Activated CD4-positive, alpha-beta memory T cell treated with anti-CD3 and anti-CD28 coated beads for 36 hours (primary cell): ENCODE results near the gene BSCL2. TPM values are rescaled to one million over a fixed set of nuclear protein-coding genes. Genes with fewer than 3 reads are reported as not detected.
A peak's percentile ranks its signal among the peaks of the same experiment; 100 is the strongest.
"Not testable (repeated sequence)": the region's sequence is repeated elsewhere in the genome, so short reads cannot be mapped to it uniquely, and the experiment has no call there.

ENCODE experiments used
- CTCF ChIA-PET: fragments of 350-600 bp; sonication (Branson Sonifier 250); formaldehyde crosslinking; loops from one replicate; lab custom pipeline; 2021; ENCODE audit warnings: antibody characterized with exemption, inconsistent platforms; lab: Charles Lee
- POLR2A ChIA-PET: fragments of 350-600 bp; sonication (Branson Sonifier 250); formaldehyde crosslinking; loops from one replicate; lab custom pipeline; 2021; ENCODE audit warnings: antibody characterized with exemption; lab: Charles Lee
- DNase-seq: peaks from one replicate; pipeline ENCODE4 v3.0.0-alpha.2; 2020
- H3K27ac Mint-ChIP-seq: one replicate; pipeline ENCODE4 v1.8.0; 2021; ENCODE audit warnings: mixed read lengths
- H3K27me3 Mint-ChIP-seq: one replicate; pipeline ENCODE4 v1.8.0; 2021; ENCODE audit warnings: mixed read lengths
- H3K36me3 Mint-ChIP-seq: one replicate; pipeline ENCODE4 v1.8.0; 2021; ENCODE audit warnings: mixed read lengths
- H3K4me1 Mint-ChIP-seq: one replicate; pipeline ENCODE4 v1.8.0; 2021; ENCODE audit warnings: low read depth, mixed read lengths
- H3K4me3 Mint-ChIP-seq: one replicate; pipeline ENCODE4 v1.8.0; 2021; ENCODE audit warnings: mild to moderate bottlenecking, mixed read lengths
- H3K9me3 Mint-ChIP-seq: one replicate; pipeline ENCODE4 v1.8.0; 2021; ENCODE audit warnings: mixed read lengths
- intact Hi-C: fragments of 100-400 bp; cut with micrococcal nuclease; formaldehyde crosslinking; loops from one replicate; pipeline ENCODE4 v1.15.1; 2023
- total RNA-seq, 2 experiments: library from RNA; stranded (reverse); gene quantifications; one replicate each; pipeline ENCODE4 v1.2.3, GENCODE V29; 2021

BSCL2 gene
- total RNA-seq, 2 experiments from 2014 or later: 18.0 to 20.4 TPM

- Mint-ChIP-seq H3K4me1 (peaks cover 29% of the 10 kb centered on the region), H3K36me3 (peaks cover 36% of the 10 kb centered on the region), H3K4me3 (peak overlapping the region; percentile 99)
- H3K9me3 Mint-ChIP-seq, H3K27me3 Mint-ChIP-seq, intact Hi-C loops, DNase-seq, H3K27ac Mint-ChIP-seq: not testable (repeated sequence)
- ChIA-PET CTCF (interaction anchor here (1.6 to 5.7 kb wide), 3 partner anchors 31 to 336 kb away, joined by 4 to 28 read pairs (median 6); partner anchors contain the start of gene POLR2G), POLR2A (interaction anchor here (0.6 to 4.1 kb wide), 6 partner anchors 18 to 111 kb away, joined by 3 to 39 read pairs (median 9); partner anchors contain the start of gene ZBTB3)
Observed at GRCh38 chr11:62730076-62730475, 22.9 kb upstream of the BSCL2 start.

- ChIA-PET CTCF (interaction anchor here (1.0 to 5.7 kb wide), 6 partner anchors 10 to 58 kb away, joined by 5 to 28 read pairs (median 6); partner anchors contain the start of genes LBHD1, POLR2G, UQCC3 and ZBTB3), POLR2A (interaction anchor here (0.6 to 4.1 kb wide), 26 partner anchors 8 to 156 kb away, joined by 3 to 39 read pairs (median 6); partner anchors contain the start of genes C11orf98, CSKMT, EEF1G and INTS5)
- DNase-seq: peak; percentile 90
- Mint-ChIP-seq H3K27me3 (no peaks in the 10 kb centered on the region), H3K36me3 (peaks cover 52% of the 10 kb centered on the region), H3K4me3 (peak within 1 kb of the TSS; percentile 99), H3K4me1 (peaks cover 44% of the 10 kb centered on the region), H3K9me3 (no peaks in the 10 kb centered on the region), H3K27ac (peak within 1 kb of the TSS; percentile 93)
- intact Hi-C loops: loop anchor here (1.0 to 2.0 kb wide), 3 partner anchors 26 to 112 kb away; partner anchors contain the start of genes TAF6L and ZBTB3
Observed at GRCh38 chr11:62728171-62728988, 21.2 kb upstream of the BSCL2 start, which contains the start of gene TTC9C. TSS of gene TTC9C (plus strand) at chr11:62728486. CDS start at chr11:62728849, 363 bp downstream.

- Mint-ChIP-seq H3K9me3 (no peaks in the 10 kb centered on the region), H3K27ac (peak overlapping the region; percentile 93), H3K27me3 (no peaks in the 10 kb centered on the region), H3K4me1 (peaks cover 40% of the 10 kb centered on the region), H3K36me3 (peaks cover 52% of the 10 kb centered on the region), H3K4me3 (peak overlapping the region; percentile 99)
- intact Hi-C loops: loop anchor here (1.0 to 2.0 kb wide), 10 partner anchors 19 to 153 kb away; partner anchors contain the start of genes INTS5, NXF1, TAF6L and TMEM179B
- peak; percentile 90 for DNase-seq
- ChIA-PET CTCF (interaction anchor here (0.7 to 5.7 kb wide), 14 partner anchors 10 to 136 kb away, joined by 3 to 28 read pairs (median 4); partner anchors contain the start of genes C11orf98, CSKMT, LBHD1 and MTA2), POLR2A (interaction anchor here (0.6 to 5.3 kb wide), 32 partner anchors 10 to 202 kb away, joined by 3 to 48 read pairs (median 6); partner anchors contain the start of genes B3GAT3, C11orf98, CSKMT and EEF1G)
Observed at GRCh38 chr11:62727872-62728170, 20.6 kb upstream of the BSCL2 start.

GRCh38 chr11:62727165-62727871 lies 20.1 kb upstream of the BSCL2 start, which contains the start of gene HNRNPUL2:
TSS of gene HNRNPUL2 (minus strand) at chr11:62727457. CDS start at chr11:62727156, 301 bp downstream.
- Mint-ChIP-seq H3K9me3 (no peaks in the 10 kb centered on the region), H3K27ac (peak within 1 kb of the TSS; percentile 93), H3K4me1 (peaks cover 42% of the 10 kb centered on the region), H3K4me3 (peak within 1 kb of the TSS; percentile 99), H3K36me3 (peaks cover 57% of the 10 kb centered on the region), H3K27me3 (no peaks in the 10 kb centered on the region)
- CTCF ChIA-PET: interaction anchor here (0.5 to 5.7 kb wide), 17 partner anchors 9 to 151 kb away, joined by 3 to 28 read pairs (median 4); partner anchors contain the start of genes C11orf98, CSKMT, LBHD1 and MTA2
- intact Hi-C loops: loop anchor here (1.0 to 2.0 kb wide), 7 partner anchors 18 to 154 kb away; partner anchors contain the start of genes INTS5, NXF1, TMEM179B and UQCC3
- POLR2A ChIA-PET: interaction anchor here (0.6 to 5.3 kb wide), 33 partner anchors 10 to 203 kb away, joined by 3 to 48 read pairs (median 6); partner anchors contain the start of genes B3GAT3, C11orf98, CSKMT and EEF1G
- peak; percentile 99 for DNase-seq

GRCh38 chr11:62726915-62727164 lies 19.6 kb upstream of the BSCL2 start:
- H3K27me3 Mint-ChIP-seq: no peaks in the 10 kb centered on the region
- H3K4me1 Mint-ChIP-seq: peaks cover 47% of the 10 kb centered on the region
- H3K9me3 Mint-ChIP-seq: no peaks in the 10 kb centered on the region
- H3K36me3 Mint-ChIP-seq: peaks cover 62% of the 10 kb centered on the region
- peak overlapping the region; percentile 99 for H3K4me3 Mint-ChIP-seq
- intact Hi-C loops: loop anchor here (1.0 to 2.0 kb wide), 7 partner anchors 18 to 154 kb away; partner anchors contain the start of genes INTS5, NXF1, TMEM179B and UQCC3
- peak overlapping the region; percentile 93 for H3K27ac Mint-ChIP-seq
- ChIA-PET CTCF (interaction anchor here (0.5 to 5.7 kb wide), 16 partner anchors 12 to 152 kb away, joined by 3 to 28 read pairs (median 4); partner anchors contain the start of genes C11orf98, CSKMT, LBHD1 and MTA2), POLR2A (interaction anchor here (0.8 to 5.3 kb wide), 25 partner anchors 9 to 173 kb away, joined by 3 to 48 read pairs (median 8); partner anchors contain the start of genes B3GAT3, C11orf98, CSKMT and INTS5)
- DNase-seq: no peak

GRCh38 chr11:62726156-62726914 lies 19.1 kb upstream of the BSCL2 start:
- peaks cover 66% of the 10 kb centered on the region for H3K36me3 Mint-ChIP-seq
- H3K27me3 Mint-ChIP-seq: no peaks in the 10 kb centered on the region
- POLR2A ChIA-PET: interaction anchor here (0.8 to 5.3 kb wide), 18 partner anchors 9 to 173 kb away, joined by 3 to 48 read pairs (median 11); partner anchors contain the start of genes C11orf98, CSKMT, INTS5 and LBHD1
- H3K27ac Mint-ChIP-seq: peak overlapping the region; percentile 93
- CTCF ChIA-PET: interaction anchor here (0.7 to 1.5 kb wide), 9 partner anchors 11 to 333 kb away, joined by 3 to 9 read pairs (median 3); partner anchors contain the start of genes C11orf98, CSKMT and ZBTB3
- DNase-seq: peak; percentile 37
- H3K4me3 Mint-ChIP-seq: peak overlapping the region; percentile 99
- H3K9me3 Mint-ChIP-seq: no peaks in the 10 kb centered on the region
- intact Hi-C loops: loop anchor here (2.0 kb wide), 2 partner anchors 56 to 74 kb away; partner anchors contain the start of genes INTS5 and UQCC3
- H3K4me1 Mint-ChIP-seq: peaks cover 49% of the 10 kb centered on the region

- H3K9me3 Mint-ChIP-seq: no peaks in the 10 kb centered on the region
Observed at GRCh38 chr11:62725646-62726045, 18.4 kb upstream of the BSCL2 start.

GRCh38 chr11:62724171-62724570 lies 16.9 kb upstream of the BSCL2 start:
- no peak for DNase-seq
- Mint-ChIP-seq H3K27ac (peak overlapping the region; percentile 50), H3K27me3 (no peaks in the 10 kb centered on the region), H3K4me1 (peaks cover 48% of the 10 kb centered on the region), H3K9me3 (no peaks in the 10 kb centered on the region), H3K4me3 (peak overlapping the region; percentile 99), H3K36me3 (peaks cover 74% of the 10 kb centered on the region)
- CTCF ChIA-PET: interaction anchor here (1.3 to 1.9 kb wide), 3 partner anchors 12 to 133 kb away, joined by 4 to 7 read pairs (median 4); partner anchors contain the start of gene TUT1
- POLR2A ChIA-PET: interaction anchor here (5.3 kb wide), 1 partner anchor 131 kb away, joined by 48 read pairs; no protein-coding TSS in a partner anchor
- intact Hi-C loops: no loop called here

More at GRCh38 chr11:62725646-62726045, 18.4 kb upstream of the BSCL2 start:
- Mint-ChIP-seq H3K4me3 (peak overlapping the region; percentile 99), H3K36me3 (peaks cover 68% of the 10 kb centered on the region), H3K27ac (peak overlapping the region; percentile 93), H3K27me3 (no peaks in the 10 kb centered on the region), H3K4me1 (peaks cover 48% of the 10 kb centered on the region)
- intact Hi-C loops: loop anchor here (2.0 kb wide), 2 partner anchors 55 to 73 kb away; partner anchors contain the start of genes INTS5 and UQCC3
- ChIA-PET POLR2A (interaction anchor here (0.8 to 5.3 kb wide), 4 partner anchors 8 to 130 kb away, joined by 3 to 48 read pairs (median 6); no protein-coding TSS in a partner anchor), CTCF (interaction anchor here (0.7 to 1.4 kb wide), 4 partner anchors 20 to 333 kb away, joined by 3 to 4 read pairs (median 3); partner anchors contain the start of gene ZBTB3)
- no peak for DNase-seq

- peaks cover 58% of the 10 kb centered on the region for H3K4me1 Mint-ChIP-seq
- no peaks in the 10 kb centered on the region for H3K27me3 Mint-ChIP-seq
- POLR2A ChIA-PET: no interaction called here
- CTCF ChIA-PET: no interaction called here
- H3K9me3 Mint-ChIP-seq: no peaks in the 10 kb centered on the region
- no peak overlapping the region for H3K4me3 Mint-ChIP-seq
- H3K36me3 Mint-ChIP-seq: peaks cover 82% of the 10 kb centered on the region
- intact Hi-C loops: no loop called here
- no peak overlapping the region for H3K27ac Mint-ChIP-seq
- no peak for DNase-seq
Observed at GRCh38 chr11:62721994-62722393, 14.8 kb upstream of the BSCL2 start.
